GM23248 (cell line): ENCODE measurements around the gene PNLDC1.

ENCODE experiments used
- EZH2 ChIP-seq: fragments of 200-600 bp; sonication (generic); IDR thresholded peaks from 2 replicates; pipeline ENCODE4 v1.6.1; 2018; ENCODE audit warnings: antibody characterized with exemption, mild to moderate bottlenecking; ENCODE audit not compliant: insufficient read depth, poor library complexity, severe bottlenecking
- EZH2phosphoT487 ChIP-seq: fragments of 200-600 bp; sonication (generic); IDR thresholded peaks from 2 replicates; pipeline ENCODE4 v1.6.1; 2018; ENCODE audit warnings: antibody characterized with exemption, moderate library complexity, mild to moderate bottlenecking, low read depth; ENCODE audit not compliant: insufficient read depth

DNA sequence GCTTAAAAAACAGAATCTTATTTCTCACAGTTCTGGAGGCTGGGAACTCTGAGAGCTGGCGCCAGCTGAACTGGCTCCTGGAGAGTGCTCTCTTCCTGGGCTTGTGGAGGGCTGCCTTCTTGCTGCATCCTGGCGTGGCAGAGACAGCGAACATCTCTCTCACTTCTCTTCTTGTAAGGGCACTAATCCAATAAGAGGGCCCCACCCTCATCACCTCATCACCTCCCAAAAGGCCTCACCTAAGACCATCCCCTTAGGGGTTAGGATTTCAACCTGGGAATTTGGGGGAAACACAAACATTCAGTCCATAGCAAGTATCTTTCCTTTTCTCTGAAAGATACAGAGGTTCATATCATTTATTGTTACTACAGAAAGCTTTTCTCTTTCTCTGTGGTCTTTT lies 23.9 kb downstream of the PNLDC1 start:
- no peak for TF ChIP-seq EZH2phosphoT487
- no peak for TF ChIP-seq EZH2
